Left cardiac atrium (tissue), 4 donors: ENCODE data around the gene KLHL3. TPM values are rescaled to one million over a fixed set of nuclear protein-coding genes. Genes with fewer than 3 reads are reported as not detected.
A peak's percentile ranks its signal among the peaks of the same experiment; 100 is the strongest.

Experiments
- ATAC-seq, 2 donors: fragments of 200-7000 bp; cut with Tn5 transposase; one replicate each; pipeline ENCODE4 v1.9.1; 2020; ENCODE audit warnings: mild to moderate bottlenecking in 2 of 2, moderate library complexity in 2 of 2
- DNase-seq: peaks from one replicate; pipeline ENCODE4 v3.0.0-alpha.2; 2020
- intact Hi-C, 2 donors: fragments of 100-400 bp; cut with DNase I; formaldehyde crosslinking; loops; one replicate each; pipeline versions ENCODE4 v1.14.1 to v1.15.1; 2022 to 2023
- microRNA-seq, 2 donors: library from miRNA; unstranded; fragments of <30 nt; microRNA quantifications; one replicate each; pipeline ENCODE4 v1.2.0, GENCODE V29; 2020
- total RNA-seq, 2 donors: library from RNA; stranded (reverse); fragmentation: NEBNext Ultra II Directional; extraction: Animal tissue kit (Norgen Biotek cat#: 25700); gene quantifications; one replicate each; pipeline ENCODE4 v1.2.1, GENCODE V29; 2021
- donor health status: DM: no; HTN: yes; CAD: no.
- donor health status: DM: no; HTN: yes; CAD: no; lungs with severe emphysema.
- donor health status: DM: yes; HTN: yes; CAD: no.
- donor health status: Dilated cardiomyopathy.

The KLHL3 gene
- total RNA-seq, 2 donors from 2014 or later: 24.8 to 48.0 TPM

DNA sequence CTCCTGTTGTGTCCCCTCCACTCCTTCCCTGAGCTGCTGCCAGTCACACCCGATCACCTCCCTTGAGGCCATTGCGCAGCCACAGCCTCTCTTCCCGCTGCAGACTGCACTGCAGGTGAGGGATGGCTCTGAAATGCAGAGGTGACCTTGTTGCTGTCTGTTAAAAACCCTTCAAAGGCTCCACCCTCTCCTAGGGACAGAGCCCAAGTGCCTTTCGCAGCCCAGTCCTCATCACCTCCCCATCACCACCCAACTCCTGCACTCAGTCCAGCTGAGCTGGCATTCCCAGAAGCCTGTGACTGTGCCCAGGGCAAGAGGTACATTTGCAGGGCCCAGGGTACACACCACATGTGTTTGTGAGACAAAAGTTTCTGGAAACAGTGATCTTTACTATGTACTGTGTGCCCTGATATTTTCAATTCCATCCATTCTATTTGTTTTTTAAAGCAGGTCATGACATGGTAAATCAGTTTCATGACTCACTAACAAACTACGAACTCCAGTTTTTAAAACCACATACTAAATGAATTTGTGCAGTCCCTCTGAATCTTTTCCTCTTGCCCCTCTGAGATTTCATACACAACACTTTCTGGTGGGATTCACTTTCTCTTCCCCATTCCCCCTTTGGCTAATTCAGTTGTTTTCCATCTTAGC is 163.7 kb downstream of the KLHL3 start:
- intact Hi-C loops: no loop called here
- ATAC-seq (peak in 1 of 2 donors; percentile 38), DNase-seq (no peak)

DNA sequence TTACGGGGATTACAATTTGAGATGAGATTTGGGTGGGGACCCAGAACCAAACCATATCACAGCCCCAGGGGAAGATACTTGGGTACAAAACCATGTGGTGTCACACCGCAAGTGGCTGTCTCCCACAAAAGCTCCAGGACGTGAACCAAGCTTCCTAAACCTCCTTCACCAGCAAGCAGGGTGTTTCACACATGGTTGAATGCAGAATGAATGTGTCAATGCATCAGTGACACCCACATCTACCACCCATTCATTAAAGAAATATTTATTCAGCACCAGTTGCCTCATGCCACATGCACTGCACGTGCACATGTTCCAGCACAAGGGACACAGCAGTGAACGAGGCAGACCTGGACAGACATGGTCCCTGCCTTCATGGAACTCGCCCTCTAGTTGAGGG is 165.8 kb downstream of the KLHL3 start:
- no peak for DNase-seq
- intact Hi-C loops: no loop called here
- no peak for ATAC-seq

Small RNAs within 50 kb of the gene (microRNA-seq; reads per million reads assigned to microRNA genes)
- 419 to 1,186 reads per million in 2 donors for gene MIR874

Other genes with a start within 250 kb of the KLHL3 start
- 100 to 1,000 TPM in 1 of 2 donors, 10 to 100 TPM in 1; 75.0 to 213 TPM for gene SPOCK1, start 236.8 kb downstream of the KLHL3 start, total RNA-seq
- gene HNRNPA0, start 18.3 kb upstream of the KLHL3 start, total RNA-seq: 10 to 100 TPM; 14.3 to 27.1 TPM
- 100 to 1,000 TPM in 1 of 2 donors, 10 to 100 TPM in 1; 90.8 to 117 TPM for gene MYOT, start 131.8 kb upstream of the KLHL3 start, total RNA-seq
- under 1 TPM; 0.24 to 0.52 TPM for gene PKD2L2, start 153.4 kb upstream of the KLHL3 start, total RNA-seq